HepG2 (cell line): Measurements from ENCODE around the gene CACHD1. TPM values are rescaled to one million over a fixed set of nuclear protein-coding genes. Genes with fewer than 3 reads are reported as not detected.

Experiments
- ATAC-seq: fragments of 200-7000 bp; cut with Tn5 transposase; 3 replicates; pipeline ENCODE4 v1.9.1; 2020; ENCODE audit warnings: mild to moderate bottlenecking, moderate library complexity
- BruUV-seq: library from RNA; stranded (reverse); fragments of 400-500 nt; replicated peaks from 2 replicates; lab custom pipeline; 2021; lab: Mats Ljungman, UMichigan
- CTCF ChIA-PET: fragments of 300-600 bp; formaldehyde crosslinking; extraction: SDS; loops from one replicate; lab custom pipeline; 2021; ENCODE audit warnings: low total read pairs, inconsistent platforms, low intra/inter-chr PET ratio; lab: Yijun Ruan, JAX
- POLR2A ChIA-PET: fragments of 350-600 bp; sonication (Branson Sonifier 250); formaldehyde crosslinking; loops from one replicate; lab custom pipeline; 2020; ENCODE audit warnings: antibody characterized with exemption, inconsistent platforms; lab: Yijun Ruan, JAX
- DNase-seq: peaks from one replicate; pipeline ENCODE4 v3.0.0-alpha.2; 2015; ENCODE audit warnings: low spot score
- FAIRE-seq: peaks from 3 replicates; lab custom pipeline; 2011; peaks lifted over from hg19 to GRCh38; lab: Jason Lieb, UNC
- H2AFZ ChIP-seq: one replicate; pipeline ENCODE4 v1.6.1; 2011; ENCODE audit warnings: low read length, inconsistent platforms
- H3K27ac ChIP-seq: fragments of 300-600 bp; 3 replicates; pipeline ENCODE4 v1.8.0; 2011; ENCODE audit warnings: mixed run types, mild to moderate bottlenecking, mixed read lengths, low read length, inconsistent platforms; ENCODE audit not compliant: insufficient read depth; ENCODE audit errors: extremely low read length
- H3K27me3 ChIP-seq, 2 experiments: fragments of 200-600 bp in 1 of 2; 2 replicates in 1 of 2; 3 replicates in 1 of 2; pipeline versions ENCODE4 v1.6.0 to v1.8.0; 2011; ENCODE audit warnings: low read length in 2 of 2, mild to moderate bottlenecking in 2 of 2, moderate library complexity in 2 of 2, inconsistent platforms in 1 of 2; ENCODE audit not compliant: insufficient read depth in 2 of 2, control insufficient read depth in 1 of 2
- H3K36me3 ChIP-seq, 2 experiments: fragments of 200-600 bp in 1 of 2; replicated peaks in 1 of 2; 2 replicates in 1 of 2; 3 replicates in 1 of 2; pipeline versions ENCODE4 v1.5.1 to v1.8.0; 2011; ENCODE audit warnings: low read length in 2 of 2, inconsistent platforms in 1 of 2; ENCODE audit not compliant: insufficient read depth in 2 of 2, control insufficient read depth in 1 of 2
- H3K4me1 ChIP-seq: 2 replicates; pipeline ENCODE4 v1.5.1; 2012; ENCODE audit warnings: low read length, inconsistent platforms; ENCODE audit not compliant: insufficient read depth
- H3K4me2 ChIP-seq: 2 replicates; pipeline ENCODE4 v1.6.0; 2011; ENCODE audit warnings: low read depth, low read length, inconsistent platforms
- H3K4me3 ChIP-seq, 3 experiments: fragments of 200-600 bp in 1 of 3; sonication (generic), shearing (Covaris generic) in 1 of 3; replicated peaks in 1 of 3; 2 replicates each; pipeline ENCODE4 v1.5.1; 2011 to 2016; ENCODE audit warnings: low read length in 3 of 3, inconsistent platforms in 2 of 3, low read depth in 2 of 3, mild to moderate bottlenecking in 2 of 3, control low read depth in 1 of 3, mixed read lengths in 1 of 3; ENCODE audit not compliant: insufficient read depth in 1 of 3
- H3K79me2 ChIP-seq: one replicate; pipeline ENCODE4 v1.6.1; 2011; ENCODE audit warnings: low read length, inconsistent platforms; ENCODE audit not compliant: insufficient read depth
- H3K9ac ChIP-seq: 2 replicates; pipeline ENCODE4 v1.6.0; 2011; ENCODE audit warnings: mild to moderate bottlenecking, low read depth, low read length, inconsistent platforms; ENCODE audit not compliant: insufficient read depth
- H3K9me3 ChIP-seq: 2 replicates; pipeline ENCODE4 v1.5.1; 2012; ENCODE audit warnings: mild to moderate bottlenecking, low read length
- H4K20me1 ChIP-seq: 2 replicates; pipeline ENCODE4 v1.6.0; 2011; ENCODE audit warnings: inconsistent platforms, mild to moderate bottlenecking, low read length, moderate library complexity; ENCODE audit not compliant: insufficient read depth
- ATF4 ChIP-seq, 2 experiments: fragments of 450-650 bp in 1 of 2; sonication (generic) in 1 of 2; formaldehyde crosslinking; IDR thresholded peaks; 2 replicates each; pipeline versions ENCODE4 v1.5.0 to v1.8.0; 2020 to 2022; ENCODE audit warnings: mild to moderate bottlenecking in 1 of 2, missing genetic modification reagents in 1 of 2
- ATM ChIP-seq: fragments of 450-650 bp; IDR thresholded peaks from 2 replicates; pipeline ENCODE4 v1.7.1; 2017; ENCODE audit warnings: mild to moderate bottlenecking, borderline replicate concordance
- GFI1 ChIP-seq: sonication (generic); formaldehyde crosslinking; IDR thresholded peaks from 2 replicates; pipeline ENCODE4 v1.5.0; 2020; ENCODE audit warnings: missing genetic modification reagents, mild to moderate bottlenecking, borderline replicate concordance
- MAFF ChIP-seq: IDR thresholded peaks from 2 replicates; pipeline ENCODE4 v1.6.1; 2011; ENCODE audit warnings: low read depth, low read length, improper control_type of control experiment
- NR3C1 ChIP-seq: sonication (generic); formaldehyde crosslinking; IDR thresholded peaks from 2 replicates; pipeline ENCODE4 v1.4.0; 2020; ENCODE audit warnings: missing genetic modification reagents
- RAD21 ChIP-seq: fragments of 450-650 bp; formaldehyde crosslinking; IDR thresholded peaks from 2 replicates; pipeline ENCODE4 v1.5.0; 2020; ENCODE audit warnings: mild to moderate bottlenecking
- REXO4 ChIP-seq: sonication (generic); formaldehyde crosslinking; IDR thresholded peaks from 2 replicates; pipeline ENCODE4 v1.8.0; 2022; ENCODE audit warnings: missing genetic modification reagents, mild to moderate bottlenecking, borderline replicate concordance
- RFX3 ChIP-seq: IDR thresholded peaks from 2 replicates; pipeline ENCODE4 v1.6.1; 2016; ENCODE audit warnings: missing biosample characterization, missing genetic modification reagents
- SMAD3 ChIP-seq: sonication (generic); formaldehyde crosslinking; IDR thresholded peaks from 2 replicates; pipeline ENCODE4 v1.4.0; 2020; ENCODE audit warnings: missing genetic modification reagents
- SP140L ChIP-seq: sonication (generic); formaldehyde crosslinking; IDR thresholded peaks from 2 replicates; pipeline ENCODE4 v1.4.0; 2020; ENCODE audit warnings: missing genetic modification reagents, borderline replicate concordance
- SP2 ChIP-seq: sonication (generic); formaldehyde crosslinking; IDR thresholded peaks from 2 replicates; pipeline ENCODE4 v1.5.1; 2020; ENCODE audit warnings: mild to moderate bottlenecking, missing genetic modification reagents
- TRIM24 ChIP-seq: sonication (generic); formaldehyde crosslinking; IDR thresholded peaks from 2 replicates; pipeline ENCODE4 v1.8.0; 2022; ENCODE audit warnings: mild to moderate bottlenecking, missing genetic modification reagents
- U2AF2 ChIP-seq: fragments of 200-400 bp; formaldehyde crosslinking; IDR thresholded peaks from 2 replicates; pipeline ENCODE4 v1.6.1; 2017; ENCODE audit warnings: low read depth, mild to moderate bottlenecking, low read length
- ZNF276 ChIP-seq: sonication (generic); formaldehyde crosslinking; IDR thresholded peaks from 2 replicates; pipeline ENCODE4 v1.4.0; 2020; ENCODE audit warnings: mild to moderate bottlenecking, low read depth, missing genetic modification reagents
- ZNF331 ChIP-seq: sonication (generic); formaldehyde crosslinking; IDR thresholded peaks from 2 replicates; pipeline ENCODE4 v1.4.0; 2020; ENCODE audit warnings: missing genetic modification reagents
- ZNF44 ChIP-seq: sonication (generic); formaldehyde crosslinking; IDR thresholded peaks from 2 replicates; pipeline ENCODE4 v1.5.1; 2020; ENCODE audit warnings: mild to moderate bottlenecking, missing genetic modification reagents
- ZNF672 ChIP-seq: sonication (generic); formaldehyde crosslinking; IDR thresholded peaks from 2 replicates; pipeline ENCODE4 v1.8.1; 2022; ENCODE audit warnings: missing genetic modification reagents
- WGBS: methylation state at CpG from one replicate; pipeline ENCODE4 v1.1.6; 2017; ENCODE audit warnings: low lambda C conversion rate; 5-methylcytosine and 5-hydroxymethylcytosine counted together
- in situ Hi-C: cut with HindIII; loops from 2 replicates; pipeline ENCODE4 v1.10.0; 2017; ENCODE audit warnings: low pct_unique_long_range_greater_than_20kb; ENCODE audit not compliant: extremely low pct_ligation_motif_present
- intact Hi-C: fragments of 100-400 bp; cut with micrococcal nuclease; formaldehyde crosslinking; loops from one replicate; pipeline ENCODE4 v1.10.0; 2022; ENCODE audit not compliant: unreplicated experiment
- polyA plus RNA-seq, 8 experiments: library from polyadenylated mRNA; depleted of rRNA in 3 of 8; stranded (reverse) in 7 of 8; unstranded in 1 of 8; fragments of >200 nt; fragmentation: Illumina TruSeq in 4 of 8; extraction: Trizol in 4 of 8; gene quantifications; 2 replicates each; pipeline versions ENCODE4 v1.2.1 to v1.2.3, GENCODE V29; 2011 to 2016; ENCODE audit warnings: low read depth in 4 of 8, missing spikeins in 1 of 8, mixed read lengths in 1 of 8; ENCODE audit not compliant: insufficient read depth in 1 of 8
- total RNA-seq, 5 experiments: library from RNA; depleted of rRNA; stranded (reverse); fragments of >200 nt; fragmentation: Illumina TruSeq; extraction: Trizol; gene quantifications; 2 replicates each; pipeline ENCODE4 v1.2.3, GENCODE V29; 2016; ENCODE audit warnings: low read depth in 1 of 5

Gene CACHD1
- total and polyA plus RNA-seq, 2 of the 13 experiments (the other 11 are each of a cell fraction or from before 2014, with no cell fraction given) = 0.11 TPM; not detected in 1

GRCh38 chr1:64575881-64576676 is 106.2 kb downstream of the CACHD1 start:
- FAIRE-seq = no peak
- Histone ChIP-seq H2AFZ (no peak overlapping the region), H3K9ac (no peak overlapping the region), H3K4me1 (no peaks in the 10 kb centered on the region), H3K79me2 (no peaks in the 10 kb centered on the region), H3K9me3 (no peaks in the 10 kb centered on the region), H3K36me3 (no peaks in the 10 kb centered on the region), H3K27ac (no peak overlapping the region), H3K4me3 (no peak overlapping the region), H3K4me2 (no peak overlapping the region), H4K20me1 (no peaks in the 10 kb centered on the region), H3K27me3 (no peaks in the 10 kb centered on the region)
- BruUV-seq = no TSS peak
- ChIA-PET CTCF (no interaction called here), POLR2A (no interaction called here)
- in situ Hi-C loops = no loop called here
- intact Hi-C loops = no loop called here
- ATAC-seq = no peak
- DNase-seq = no peak
- no peak for TF ChIP-seq U2AF2
- no peak for TF ChIP-seq TRIM24
- no peak for TF ChIP-seq ATM
- no peak for TF ChIP-seq ZNF672 (CRISPR knock-in tag)
- TF ChIP-seq ZNF331 = no peak
- TF ChIP-seq GFI1 (CRISPR knock-in tag) = no peak
- TF ChIP-seq ZNF276 (CRISPR knock-in tag) = no peak
- no peak for TF ChIP-seq RFX3 (CRISPR knock-in tag)
- TF ChIP-seq SP2 (CRISPR knock-in tag) = no peak
- no peak for TF ChIP-seq ZNF44 (CRISPR knock-in tag)
- no peak for TF ChIP-seq REXO4 (CRISPR knock-in tag)
- no peak for TF ChIP-seq ATF4 (CRISPR knock-in tag; IDR thresholded peaks at IDR 0.05)
- TF ChIP-seq NR3C1 (CRISPR knock-in tag) = no peak
- no peak for TF ChIP-seq SP140L (CRISPR knock-in tag)
- TF ChIP-seq SMAD3 (CRISPR knock-in tag) = no peak
- TF ChIP-seq MAFF = no peak
- TF ChIP-seq RAD21 (CRISPR knock-in tag) = no peak
- WGBS = 46% methylated on average over 11 of the region's 11 CpGs
